ENCODE measurements around the gene RUSC2.
"Not testable (repeated sequence)": the region's sequence is repeated elsewhere in the genome, so short reads cannot be mapped to it uniquely, and the experiment has no call there.

Gene RUSC2

DNA sequence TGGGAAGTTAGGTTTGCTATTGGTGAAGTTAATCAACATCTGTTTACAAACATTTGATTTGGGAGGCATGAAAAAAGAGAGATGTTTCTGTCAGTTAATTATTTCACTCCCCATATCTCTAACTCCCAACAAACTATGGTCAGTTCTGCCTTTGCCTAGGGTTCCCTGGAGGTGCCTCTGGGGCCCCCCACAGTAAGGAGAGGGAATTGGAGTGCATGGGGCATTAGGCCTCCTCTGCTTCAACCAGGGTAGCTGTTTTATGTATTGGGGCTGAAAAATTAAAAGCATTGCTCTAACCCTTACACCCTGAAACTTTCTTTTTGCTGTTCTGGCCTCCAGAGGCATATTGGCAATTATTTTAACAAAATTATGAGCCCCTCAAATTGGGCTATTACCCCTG is 32.3 kb downstream of the RUSC2 start:
- FAIRE-seq, result no peak

DNA sequence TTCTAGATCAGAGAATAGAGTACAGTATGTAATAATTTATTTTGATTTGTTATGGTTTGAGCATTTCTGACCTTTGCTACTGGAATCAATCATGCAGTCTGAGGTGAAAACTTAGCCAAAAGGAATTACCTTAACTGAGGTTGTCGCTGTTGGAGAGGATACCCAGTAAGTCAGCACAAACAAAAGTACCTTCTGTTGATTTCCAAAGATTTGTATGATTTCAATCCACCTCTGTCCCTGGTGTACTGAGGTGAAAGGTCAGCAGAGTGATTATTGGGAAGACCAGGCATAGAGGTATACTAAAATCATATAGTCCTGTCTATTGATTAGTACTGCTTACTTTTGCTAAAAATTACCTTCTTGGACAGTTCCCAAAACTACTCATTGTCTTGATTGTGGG is 32.8 kb downstream of the RUSC2 start:
- FAIRE-seq, result no peak

GRCh38 chr9:35523556-35523955 is 33.6 kb downstream of the RUSC2 start:
- FAIRE-seq, result not testable (repeated sequence)

DNA sequence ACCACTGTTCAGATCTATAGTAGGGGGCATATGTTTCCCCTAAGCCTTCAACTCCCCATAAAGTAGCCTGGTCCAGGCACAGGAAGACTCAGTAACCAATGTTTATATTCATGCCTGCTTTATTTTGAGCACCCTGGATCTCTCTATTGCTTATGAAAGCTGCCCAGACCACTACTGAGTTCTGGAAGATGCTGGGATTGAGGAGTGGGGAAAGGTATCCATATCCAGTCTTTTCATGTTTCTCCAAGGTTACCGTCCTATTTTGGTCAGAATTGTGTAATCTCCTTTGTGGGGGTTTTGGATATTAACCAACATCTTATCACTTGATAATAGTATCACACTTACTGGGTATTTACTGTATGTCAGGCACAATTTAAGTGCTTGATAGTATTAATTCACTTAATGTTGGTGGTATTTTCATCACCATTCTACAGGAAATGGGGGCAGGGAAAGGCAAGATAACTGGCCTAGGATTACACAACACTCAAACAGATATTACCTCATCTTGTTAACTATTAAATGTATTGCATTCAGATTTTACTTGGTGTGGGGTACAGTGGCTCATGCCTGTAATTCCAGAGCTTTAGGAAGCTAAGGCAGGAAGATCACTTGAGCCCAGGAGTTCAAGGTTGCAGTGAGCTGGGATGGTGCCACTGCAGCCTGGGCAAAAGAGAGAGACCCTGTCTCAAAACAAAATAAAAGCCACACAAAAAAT is 36.3 kb downstream of the RUSC2 start:
- FAIRE-seq, result no peak

DNA sequence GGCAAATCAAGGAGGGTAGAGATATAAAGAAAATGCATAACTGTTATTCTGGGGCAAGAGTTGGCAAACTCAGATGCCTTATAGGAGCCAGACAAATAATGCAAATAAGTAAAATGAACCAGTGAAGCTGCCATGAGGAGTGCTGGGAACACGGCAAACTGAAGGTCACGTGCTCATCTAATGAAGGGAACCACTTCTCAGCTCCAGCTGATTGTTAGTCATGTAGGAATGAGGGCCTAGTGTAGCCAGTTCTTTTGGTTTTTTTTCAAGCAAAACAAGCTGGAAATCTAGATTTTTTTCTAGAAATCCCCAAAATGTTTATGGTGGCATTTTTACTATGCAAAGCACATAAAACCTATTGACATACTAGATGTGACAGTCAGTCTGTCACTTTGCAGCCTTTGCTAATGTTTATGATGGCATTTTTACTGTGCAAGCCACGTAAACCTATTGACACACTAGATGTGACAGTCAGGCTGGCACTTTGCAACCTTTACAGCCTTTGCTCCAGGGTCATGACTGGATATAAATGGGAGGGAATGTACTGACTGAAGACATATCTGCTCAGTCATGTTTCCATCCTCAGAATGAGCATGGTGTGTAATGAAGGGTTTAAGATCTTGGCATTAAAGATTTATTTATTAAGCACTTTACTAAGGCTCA is 39.4 kb downstream of the RUSC2 start:
- no peak for FAIRE-seq

- FAIRE-seq, result no peak
Observed at GRCh38 chr9:35533398-35533797, 43.5 kb downstream of the RUSC2 start.

DNA sequence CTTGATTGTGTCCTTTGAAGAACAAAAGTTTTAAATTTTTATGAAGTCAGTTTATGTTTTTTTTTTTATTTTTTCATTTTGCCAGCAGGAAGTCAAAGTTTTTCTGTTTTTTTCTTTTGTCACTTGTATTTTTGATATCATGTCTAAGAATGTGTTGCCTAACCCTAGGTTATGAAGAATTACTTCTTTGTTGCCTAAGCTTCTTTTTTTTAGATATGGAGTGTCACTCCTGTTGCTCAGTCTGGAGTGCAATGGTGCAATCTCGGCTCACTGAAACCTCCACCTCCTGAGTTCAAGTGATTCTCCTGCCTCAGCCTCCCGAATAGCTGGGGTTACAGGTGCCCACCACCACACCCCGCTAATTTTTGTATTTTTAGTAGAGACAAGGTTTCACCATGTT is 45.0 kb downstream of the RUSC2 start:
- FAIRE-seq, result not testable (repeated sequence)

DNA sequence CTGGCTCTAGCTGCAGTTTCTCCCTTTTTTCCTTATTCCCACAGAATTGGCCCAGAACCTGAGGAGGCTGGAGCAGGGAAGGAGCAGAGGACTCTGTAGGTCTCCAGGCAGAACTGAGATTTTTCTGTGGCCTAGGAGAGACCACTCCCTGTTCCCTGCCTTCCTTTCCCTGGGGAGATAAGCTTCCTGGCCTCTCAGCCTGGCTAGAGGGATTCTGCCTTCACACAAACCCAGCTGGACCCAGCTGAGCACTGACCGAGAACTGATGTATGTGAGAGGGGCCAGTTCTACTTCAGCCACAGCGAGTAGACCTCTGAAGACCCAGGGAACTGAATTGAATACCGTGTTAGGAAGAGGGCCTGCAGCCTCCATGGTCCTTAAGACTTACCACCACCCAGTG is 48.0 kb downstream of the RUSC2 start:
- FAIRE-seq, result no peak

- FAIRE-seq, result no peak
Observed at GRCh38 chr9:35538361-35539234, 48.7 kb downstream of the RUSC2 start.
